Smooth muscle cell (in vitro differentiated cells): ENCODE data around the gene CARD9. TPM values are rescaled to one million over a fixed set of nuclear protein-coding genes. Genes with fewer than 3 reads are reported as not detected.

ENCODE experiments used
- DNase-seq: peaks from one replicate; lab custom pipeline; 2025; ENCODE audit not compliant: unreplicated experiment; lab: John Stamatoyannopoulos, UW
- H2AFZ ChIP-seq: fragments of 200-600 bp; sonication (generic); 2 replicates; pipeline ENCODE4 v1.6.0; 2016; ENCODE audit warnings: antibody characterized with exemption, low read depth, mild to moderate bottlenecking
- H3F3A ChIP-seq: fragments of 200-600 bp; sonication (generic); 2 replicates; pipeline ENCODE4 v1.6.0; 2017; ENCODE audit warnings: antibody characterized with exemption, low read depth
- H3K27ac ChIP-seq: fragments of 200-600 bp; sonication (generic); 2 replicates; pipeline ENCODE4 v1.5.1; 2016; ENCODE audit warnings: low read depth, mild to moderate bottlenecking
- H3K27me3 ChIP-seq: fragments of 200-600 bp; sonication (generic); 2 replicates; pipeline ENCODE4 v1.6.1; 2016; ENCODE audit warnings: low read depth, mild to moderate bottlenecking
- H3K36me3 ChIP-seq: fragments of 200-600 bp; sonication (generic); 2 replicates; pipeline ENCODE4 v1.5.1; 2016; ENCODE audit warnings: low read depth
- H3K4me1 ChIP-seq: fragments of 200-600 bp; sonication (generic); 2 replicates; pipeline ENCODE4 v1.5.1; 2016; ENCODE audit warnings: low read depth
- H3K4me2 ChIP-seq: fragments of 200-600 bp; sonication (generic); 2 replicates; pipeline ENCODE4 v1.6.0; 2016; ENCODE audit warnings: mild to moderate bottlenecking
- H3K4me3 ChIP-seq: fragments of 200-600 bp; sonication (generic); 2 replicates; pipeline ENCODE4 v1.5.1; 2016; ENCODE audit warnings: mild to moderate bottlenecking
- H3K79me2 ChIP-seq: fragments of 200-600 bp; sonication (generic); 2 replicates; pipeline ENCODE4 v1.6.0; 2016; ENCODE audit warnings: low read depth, mild to moderate bottlenecking
- H3K9ac ChIP-seq: fragments of 200-600 bp; sonication (generic); 2 replicates; pipeline ENCODE4 v1.6.0; 2016; ENCODE audit warnings: low read depth
- H3K9me3 ChIP-seq: fragments of 200-600 bp; sonication (generic); replicated peaks from 2 replicates; pipeline ENCODE4 v1.5.1; 2016; ENCODE audit warnings: low read depth
- H4K20me1 ChIP-seq: fragments of 200-600 bp; sonication (generic); 2 replicates; pipeline ENCODE4 v1.6.0; 2016; ENCODE audit warnings: low read depth
- WGBS: methylation state at CpG from one replicate; pipeline ENCODE4 v1.1.7; 2016; ENCODE audit warnings: low lambda C conversion rate; 5-methylcytosine and 5-hydroxymethylcytosine counted together
- polyA plus RNA-seq: library from polyadenylated mRNA; unstranded; fragments of >200 nt; fragmentation: Nextera tagmentation; extraction: Ambion mirVana; gene quantifications from 2 replicates; pipeline ENCODE4 v1.2.1, GENCODE V29; 2016
- total RNA-seq: library from RNA; depleted of rRNA; stranded (reverse); fragments of >200 nt; gene quantifications from 2 replicates; pipeline ENCODE4 v1.2.3, GENCODE V29; 2014
- TF ChIP-seq, protein P1 (sequence below): fragments of 200-600 bp; sonication (generic); IDR thresholded peaks from 2 replicates; pipeline ENCODE4 v1.5.1; 2017; ENCODE audit warnings: borderline replicate concordance, mild to moderate bottlenecking, antibody characterized with exemption; ENCODE audit not compliant: insufficient read depth, poor library complexity, severe bottlenecking

CARD9 gene
- total and polyA plus RNA-seq, 2 experiments from 2014 or later, result 1.2 to 1.9 TPM

DNA sequence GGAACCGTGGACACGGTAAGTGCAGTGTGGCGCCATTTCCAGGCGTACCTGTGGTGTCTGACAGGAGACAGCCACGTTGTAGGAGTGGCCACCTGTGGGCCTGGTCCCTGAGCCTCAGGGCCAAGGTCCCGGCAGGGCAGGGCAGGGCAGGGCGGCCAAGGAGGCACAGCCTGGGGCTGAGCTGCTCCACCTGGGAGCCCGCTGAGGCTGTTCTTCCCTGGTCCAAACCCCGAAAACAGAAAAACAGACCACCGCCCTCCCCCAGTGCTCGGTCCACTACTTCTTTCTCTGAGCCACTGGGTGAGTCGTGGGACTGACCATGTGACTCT is 45.6 kb upstream of the CARD9 start:
- H3K9me3 ChIP-seq, result no peaks in the 10 kb centered on the region
- TF ChIP-seq, protein P1, sequence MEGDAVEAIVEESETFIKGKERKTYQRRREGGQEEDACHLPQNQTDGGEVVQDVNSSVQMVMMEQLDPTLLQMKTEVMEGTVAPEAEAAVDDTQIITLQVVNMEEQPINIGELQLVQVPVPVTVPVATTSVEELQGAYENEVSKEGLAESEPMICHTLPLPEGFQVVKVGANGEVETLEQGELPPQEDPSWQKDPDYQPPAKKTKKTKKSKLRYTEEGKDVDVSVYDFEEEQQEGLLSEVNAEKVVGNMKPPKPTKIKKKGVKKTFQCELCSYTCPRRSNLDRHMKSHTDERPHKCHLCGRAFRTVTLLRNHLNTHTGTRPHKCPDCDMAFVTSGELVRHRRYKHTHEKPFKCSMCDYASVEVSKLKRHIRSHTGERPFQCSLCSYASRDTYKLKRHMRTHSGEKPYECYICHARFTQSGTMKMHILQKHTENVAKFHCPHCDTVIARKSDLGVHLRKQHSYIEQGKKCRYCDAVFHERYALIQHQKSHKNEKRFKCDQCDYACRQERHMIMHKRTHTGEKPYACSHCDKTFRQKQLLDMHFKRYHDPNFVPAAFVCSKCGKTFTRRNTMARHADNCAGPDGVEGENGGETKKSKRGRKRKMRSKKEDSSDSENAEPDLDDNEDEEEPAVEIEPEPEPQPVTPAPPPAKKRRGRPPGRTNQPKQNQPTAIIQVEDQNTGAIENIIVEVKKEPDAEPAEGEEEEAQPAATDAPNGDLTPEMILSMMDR, result no peak
- H4K20me1 ChIP-seq, result peaks cover 4% of the 10 kb centered on the region
- H3K36me3 ChIP-seq, result no peaks in the 10 kb centered on the region
- no peaks in the 10 kb centered on the region for H3K27me3 ChIP-seq
- no peak overlapping the region for H3K27ac ChIP-seq
- no peaks in the 10 kb centered on the region for H3F3A ChIP-seq
- 96% methylated on average over 12 of the region's 12 CpGs for WGBS
- H3K9ac ChIP-seq, result no peak overlapping the region
- DNase-seq, result no peak
- H3K4me1 ChIP-seq, result no peaks in the 10 kb centered on the region
- no peak overlapping the region for H2AFZ ChIP-seq
- no peak overlapping the region for H3K4me2 ChIP-seq
- peaks cover 1% of the 10 kb centered on the region for H3K79me2 ChIP-seq
- H3K4me3 ChIP-seq, result no peak overlapping the region

DNA sequence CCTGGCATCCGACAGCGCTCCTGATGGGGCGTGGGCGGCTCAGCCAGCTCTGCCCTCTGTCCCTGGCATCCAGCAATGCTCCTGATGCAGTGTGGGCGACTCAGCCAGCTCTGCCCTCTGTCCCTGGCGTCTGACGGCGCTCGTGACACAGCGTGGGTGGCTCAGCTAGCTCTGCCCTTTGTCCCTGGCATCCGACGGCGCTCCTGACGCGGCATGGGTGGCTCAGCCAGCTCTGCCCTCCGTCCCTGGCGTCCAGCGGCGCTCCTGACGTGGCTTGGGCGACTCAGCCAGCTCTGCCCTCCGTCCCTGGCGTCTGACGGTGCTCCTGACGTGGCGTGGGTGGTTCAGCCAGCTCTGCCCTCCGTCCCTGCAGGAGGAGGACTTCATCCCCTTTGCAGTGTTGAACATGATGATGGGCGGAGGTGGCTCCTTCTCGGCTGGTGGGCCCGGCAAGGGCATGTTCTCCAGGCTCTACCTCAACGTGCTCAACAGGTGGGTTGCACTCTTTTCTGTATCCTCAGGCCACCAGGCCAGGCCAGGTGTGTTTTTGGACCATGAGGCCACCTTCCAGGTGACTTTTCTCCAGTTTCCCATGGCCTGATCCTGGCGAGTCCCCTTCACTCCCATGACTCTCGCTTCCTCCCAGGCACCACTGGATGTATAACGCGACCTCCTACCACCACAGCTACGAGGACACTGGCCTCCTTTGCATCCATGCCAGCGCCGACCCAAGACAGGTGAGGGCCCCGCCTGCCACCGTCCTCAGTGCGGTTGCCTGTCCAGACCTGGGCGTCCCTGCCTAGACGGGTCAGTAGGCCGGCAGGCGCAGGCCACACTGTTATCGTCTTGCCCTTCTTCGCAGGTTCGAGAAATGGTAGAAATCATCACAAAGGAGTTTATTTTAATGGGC is 45.0 kb upstream of the CARD9 start:
- Histone ChIP-seq H3K27ac (no peak overlapping the region), H3K4me1 (no peaks in the 10 kb centered on the region), H2AFZ (no peak overlapping the region), H3K36me3 (no peaks in the 10 kb centered on the region), H3K9me3 (no peaks in the 10 kb centered on the region), H3K9ac (no peak overlapping the region), H3K79me2 (peaks cover 6% of the 10 kb centered on the region), H3F3A (no peaks in the 10 kb centered on the region), H3K4me2 (no peak overlapping the region), H3K27me3 (no peaks in the 10 kb centered on the region), H3K4me3 (no peak overlapping the region), H4K20me1 (peaks cover 5% of the 10 kb centered on the region)
- 97% methylated on average over 48 of the region's 48 CpGs for WGBS
- TF ChIP-seq, protein P1, result no peak
- no peak for DNase-seq

DNA sequence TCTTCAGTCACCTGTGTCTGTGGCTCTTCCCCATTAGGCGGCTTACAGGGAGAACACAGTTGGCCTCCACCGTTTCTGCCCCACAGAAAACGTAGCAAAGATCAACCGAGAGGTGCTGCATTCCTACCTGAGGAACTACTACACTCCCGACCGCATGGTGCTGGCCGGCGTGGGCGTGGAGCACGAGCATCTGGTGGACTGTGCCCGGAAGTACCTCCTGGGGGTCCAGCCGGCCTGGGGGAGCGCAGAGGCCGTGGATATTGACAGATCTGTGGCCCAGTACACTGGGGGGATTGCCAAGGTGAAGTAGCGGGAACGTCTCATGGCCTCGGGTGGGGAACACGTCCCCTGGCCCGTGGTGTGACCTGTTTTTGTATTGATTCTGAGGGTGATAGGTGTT is 43.4 kb upstream of the CARD9 start:
- Histone ChIP-seq H3K9me3 (no peaks in the 10 kb centered on the region), H4K20me1 (peaks cover 21% of the 10 kb centered on the region), H3K27me3 (no peaks in the 10 kb centered on the region), H3K4me1 (no peaks in the 10 kb centered on the region), H3K36me3 (peaks cover 3% of the 10 kb centered on the region), H3K4me2 (no peak overlapping the region), H2AFZ (no peak overlapping the region), H3K9ac (no peak overlapping the region), H3K79me2 (peaks cover 21% of the 10 kb centered on the region), H3K27ac (no peak overlapping the region), H3K4me3 (no peak overlapping the region), H3F3A (no peaks in the 10 kb centered on the region)
- TF ChIP-seq, protein P1, result no peak
- 99% methylated on average over 19 of the region's 19 CpGs for WGBS
- no peak for DNase-seq

DNA sequence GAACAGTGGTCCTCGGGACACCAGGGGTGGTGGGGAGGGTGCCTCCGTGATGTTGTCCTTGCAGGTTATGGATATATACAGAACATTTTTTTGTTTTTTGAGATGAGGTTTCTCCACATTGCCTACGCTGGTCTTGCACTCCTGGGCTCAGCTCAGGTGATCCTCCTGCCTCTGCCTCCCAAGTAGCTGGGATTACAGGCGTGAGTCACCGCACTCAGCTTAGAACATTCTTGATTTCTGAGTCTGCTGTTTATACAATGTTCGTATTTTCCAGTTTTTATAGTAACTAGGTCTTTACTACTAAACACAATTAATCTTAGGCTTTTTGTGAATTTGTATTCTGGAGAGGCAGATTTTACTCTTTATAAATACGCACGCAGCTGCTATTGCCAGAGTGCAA is 43.0 kb upstream of the CARD9 start:
- H3K9ac ChIP-seq, result no peak overlapping the region
- H3K4me3 ChIP-seq, result no peak overlapping the region
- no peaks in the 10 kb centered on the region for H3K9me3 ChIP-seq
- H2AFZ ChIP-seq, result no peak overlapping the region
- H3K4me2 ChIP-seq, result no peak overlapping the region
- no peaks in the 10 kb centered on the region for H3F3A ChIP-seq
- peaks cover 3% of the 10 kb centered on the region for H3K36me3 ChIP-seq
- no peak for DNase-seq
- WGBS, result 94% methylated on average over 8 of the region's 8 CpGs
- TF ChIP-seq, protein P1, result no peak
- H3K79me2 ChIP-seq, result peaks cover 26% of the 10 kb centered on the region
- peaks cover 2% of the 10 kb centered on the region for H3K4me1 ChIP-seq
- no peak overlapping the region for H3K27ac ChIP-seq
- no peaks in the 10 kb centered on the region for H3K27me3 ChIP-seq
- peaks cover 26% of the 10 kb centered on the region for H4K20me1 ChIP-seq
